GM12891 (cell line): ENCODE results near the gene ARID1B.

Source experiments
- POLR2A ChIP-seq: IDR thresholded peaks from 2 replicates; pipeline ENCODE4 v1.6.1; 2011; ENCODE audit warnings: low read depth, low read length, control low read depth
- POLR2AphosphoS5 ChIP-seq: IDR thresholded peaks from 2 replicates; pipeline ENCODE4 v1.6.1; 2011; ENCODE audit warnings: low read depth, low read length, control low read depth

GRCh38 chr6:156999762-157000161 is 222.6 kb downstream of the ARID1B start:
- no peak for TF ChIP-seq POLR2A
- no peak for TF ChIP-seq POLR2AphosphoS5
